Breast epithelium (tissue), 3 donors: Measurements from ENCODE around the gene NT5DC1.

Experiments used
- POLR2AphosphoS5 ChIP-seq, 3 donors: sonication (generic); formaldehyde crosslinking; IDR thresholded peaks; one replicate each; pipeline ENCODE4 v1.6.1; 2017; ENCODE audit warnings: antibody characterized with exemption in 3 of 3
- TF ChIP-seq, protein P1 (sequence below), 3 donors: fragments of 450-650 bp; IDR thresholded peaks; one replicate each; pipeline ENCODE4 v1.5.1; 2016 to 2017; ENCODE audit warnings: antibody characterized with exemption in 3 of 3, mild to moderate bottlenecking in 3 of 3, moderate library complexity in 3 of 3

DNA sequence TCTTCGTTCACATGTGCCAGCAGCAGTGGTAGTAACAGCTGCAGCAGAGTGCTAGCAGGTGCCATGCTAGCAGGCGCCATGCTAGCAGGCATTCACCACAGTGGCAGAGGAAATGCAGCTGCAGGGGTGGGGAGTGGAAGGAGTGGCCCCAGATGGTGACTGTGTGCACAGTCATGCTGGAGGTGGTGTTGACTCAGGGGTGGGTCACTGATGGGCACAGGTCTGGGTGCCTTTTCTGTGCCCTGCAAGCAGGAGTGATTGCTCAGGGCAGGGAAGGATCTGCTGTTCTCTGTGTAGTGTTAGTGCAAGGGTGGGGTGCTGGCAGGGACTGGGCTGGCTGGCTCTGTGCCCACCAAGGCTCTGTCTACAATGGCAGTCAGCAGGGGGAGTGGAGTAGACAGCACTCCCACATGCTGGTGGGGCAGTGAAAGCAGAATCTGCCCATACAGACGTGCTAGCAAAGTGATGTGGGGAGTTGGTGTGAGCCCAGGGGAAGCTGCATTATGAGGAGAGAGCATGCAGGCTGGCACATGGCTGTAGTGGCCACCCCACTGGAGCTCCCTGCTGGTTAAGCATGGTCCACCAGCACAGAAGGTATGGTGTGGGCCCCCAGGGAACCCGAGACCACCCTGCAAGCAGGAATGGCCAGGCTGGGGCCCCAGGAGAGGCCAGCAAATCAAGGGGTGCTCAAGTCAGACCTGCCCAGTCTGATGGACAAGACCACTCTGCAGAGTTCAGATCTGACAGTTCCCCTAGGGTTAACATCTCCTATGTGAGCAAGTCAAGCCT is 164.6 kb downstream of the NT5DC1 start:
- TF ChIP-seq, protein P1, sequence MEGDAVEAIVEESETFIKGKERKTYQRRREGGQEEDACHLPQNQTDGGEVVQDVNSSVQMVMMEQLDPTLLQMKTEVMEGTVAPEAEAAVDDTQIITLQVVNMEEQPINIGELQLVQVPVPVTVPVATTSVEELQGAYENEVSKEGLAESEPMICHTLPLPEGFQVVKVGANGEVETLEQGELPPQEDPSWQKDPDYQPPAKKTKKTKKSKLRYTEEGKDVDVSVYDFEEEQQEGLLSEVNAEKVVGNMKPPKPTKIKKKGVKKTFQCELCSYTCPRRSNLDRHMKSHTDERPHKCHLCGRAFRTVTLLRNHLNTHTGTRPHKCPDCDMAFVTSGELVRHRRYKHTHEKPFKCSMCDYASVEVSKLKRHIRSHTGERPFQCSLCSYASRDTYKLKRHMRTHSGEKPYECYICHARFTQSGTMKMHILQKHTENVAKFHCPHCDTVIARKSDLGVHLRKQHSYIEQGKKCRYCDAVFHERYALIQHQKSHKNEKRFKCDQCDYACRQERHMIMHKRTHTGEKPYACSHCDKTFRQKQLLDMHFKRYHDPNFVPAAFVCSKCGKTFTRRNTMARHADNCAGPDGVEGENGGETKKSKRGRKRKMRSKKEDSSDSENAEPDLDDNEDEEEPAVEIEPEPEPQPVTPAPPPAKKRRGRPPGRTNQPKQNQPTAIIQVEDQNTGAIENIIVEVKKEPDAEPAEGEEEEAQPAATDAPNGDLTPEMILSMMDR (IDR thresholded peaks at IDR 0.05) = no peak
- no peak for TF ChIP-seq POLR2AphosphoS5 (IDR thresholded peaks at IDR 0.05)
